ENCODE results near the gene RIPOR1.

- no peak for TF ChIP-seq CTCF (IDR thresholded peaks at IDR 0.05; ENCODE audit: low read depth, low read length, poor library complexity, severe bottlenecking)
- TF ChIP-seq EZH2phosphoT487 (IDR thresholded peaks at IDR 0.05; ENCODE audit: borderline replicate concordance, low read length) = no peak
Observed at GRCh38 chr16:67542464-67542863, 13.8 kb downstream of the RIPOR1 start.
